ENCODE results near the gene CPVL. TPM values are rescaled to one million over a fixed set of nuclear protein-coding genes. Genes with fewer than 3 reads are reported as not detected.

The CPVL gene
- total RNA-seq, 2 donors from 2014 or later = 2.7 to 11.8 TPM

DNA sequence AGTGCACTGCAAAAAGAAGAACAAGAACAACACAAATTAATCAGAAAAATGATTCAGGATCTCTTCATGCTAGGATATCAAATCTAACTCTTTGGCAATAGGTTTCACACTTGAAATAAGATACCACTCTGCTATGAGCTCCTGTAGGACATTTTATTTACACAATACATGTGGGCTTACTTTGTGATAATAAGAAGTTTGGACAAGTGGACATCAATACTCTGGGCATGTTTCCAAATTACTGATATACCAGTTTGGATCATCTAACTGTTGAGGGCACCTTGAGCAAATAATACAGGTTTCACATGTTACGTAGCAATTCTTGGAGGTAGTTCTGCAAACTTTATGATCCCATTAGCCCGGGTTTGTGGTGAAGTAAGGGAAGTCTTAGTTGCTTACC, 59.8 kb downstream of the CPVL start:
- DNase-seq (ENCODE audit: low spot score) = no peak
- TF ChIP-seq, protein P1, sequence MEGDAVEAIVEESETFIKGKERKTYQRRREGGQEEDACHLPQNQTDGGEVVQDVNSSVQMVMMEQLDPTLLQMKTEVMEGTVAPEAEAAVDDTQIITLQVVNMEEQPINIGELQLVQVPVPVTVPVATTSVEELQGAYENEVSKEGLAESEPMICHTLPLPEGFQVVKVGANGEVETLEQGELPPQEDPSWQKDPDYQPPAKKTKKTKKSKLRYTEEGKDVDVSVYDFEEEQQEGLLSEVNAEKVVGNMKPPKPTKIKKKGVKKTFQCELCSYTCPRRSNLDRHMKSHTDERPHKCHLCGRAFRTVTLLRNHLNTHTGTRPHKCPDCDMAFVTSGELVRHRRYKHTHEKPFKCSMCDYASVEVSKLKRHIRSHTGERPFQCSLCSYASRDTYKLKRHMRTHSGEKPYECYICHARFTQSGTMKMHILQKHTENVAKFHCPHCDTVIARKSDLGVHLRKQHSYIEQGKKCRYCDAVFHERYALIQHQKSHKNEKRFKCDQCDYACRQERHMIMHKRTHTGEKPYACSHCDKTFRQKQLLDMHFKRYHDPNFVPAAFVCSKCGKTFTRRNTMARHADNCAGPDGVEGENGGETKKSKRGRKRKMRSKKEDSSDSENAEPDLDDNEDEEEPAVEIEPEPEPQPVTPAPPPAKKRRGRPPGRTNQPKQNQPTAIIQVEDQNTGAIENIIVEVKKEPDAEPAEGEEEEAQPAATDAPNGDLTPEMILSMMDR (IDR thresholded peaks at IDR 0.05) = no peak
- H3K4me3 ChIP-seq = no peak overlapping the region
- no peaks in the 10 kb centered on the region for H3K9me3 ChIP-seq
- H3K36me3 ChIP-seq = no peaks in the 10 kb centered on the region
- no peaks in the 10 kb centered on the region for H3K27me3 ChIP-seq
- no peak overlapping the region for H3K27ac ChIP-seq
- peaks cover 0 to 18% of the 10 kb centered on the region in 2 donors for H3K4me1 ChIP-seq

DNA sequence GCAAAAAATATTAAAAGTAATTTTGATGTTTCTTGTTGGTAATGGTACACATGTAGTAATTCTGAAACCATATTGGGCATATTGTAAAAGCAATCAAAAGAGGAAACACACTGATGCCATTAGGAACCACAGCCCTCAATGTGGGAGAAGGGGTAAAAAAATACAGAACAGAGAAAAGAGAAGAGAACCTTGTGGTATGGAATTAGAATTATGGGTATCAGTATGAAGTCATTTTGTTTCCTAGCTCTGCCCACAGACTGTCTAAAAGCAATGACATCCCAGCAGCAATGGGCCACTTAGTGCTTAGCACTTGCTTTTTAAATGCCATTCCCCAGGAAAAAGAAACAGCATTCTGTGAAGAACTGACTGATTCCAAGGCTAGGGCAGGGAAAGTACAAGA, 61.5 kb downstream of the CPVL start:
- Histone ChIP-seq H3K9me3 (no peaks in the 10 kb centered on the region), H3K4me3 (no peak overlapping the region), H3K27ac (no peak overlapping the region), H3K4me1 (peaks cover 0 to 9% of the 10 kb centered on the region in 2 donors), H3K36me3 (no peaks in the 10 kb centered on the region), H3K27me3 (no peaks in the 10 kb centered on the region)
- TF ChIP-seq, protein P1 (IDR thresholded peaks at IDR 0.05) = no peak
- DNase-seq (ENCODE audit: low spot score) = no peak

DNA sequence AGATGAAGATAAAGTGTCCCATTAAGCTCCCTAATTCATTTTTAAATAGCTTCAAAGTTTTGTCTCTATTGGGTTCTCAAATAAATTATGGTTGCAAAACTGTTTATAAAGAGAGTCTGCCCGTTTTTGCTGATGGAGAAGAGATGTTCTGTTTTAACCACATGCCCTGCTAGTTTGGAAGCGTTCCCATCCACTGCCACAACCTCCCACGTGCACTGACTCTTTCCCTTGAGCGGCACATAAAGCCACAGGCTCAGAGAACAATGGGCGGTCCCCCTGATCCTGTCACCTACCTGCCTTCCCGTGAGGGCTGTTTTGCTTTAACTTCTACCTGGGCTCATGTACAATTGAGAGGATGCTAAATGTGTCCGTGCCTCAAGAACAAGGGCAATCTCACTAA, 65.5 kb downstream of the CPVL start:
- no peak for DNase-seq (ENCODE audit: low spot score)
- H3K4me1 ChIP-seq = no peaks in the 10 kb centered on the region
- no peaks in the 10 kb centered on the region for H3K27me3 ChIP-seq
- no peak overlapping the region for H3K27ac ChIP-seq
- TF ChIP-seq, protein P1 (IDR thresholded peaks at IDR 0.05) = no peak
- H3K4me3 ChIP-seq = no peak overlapping the region
- no peaks in the 10 kb centered on the region for H3K36me3 ChIP-seq
- H3K9me3 ChIP-seq = no peaks in the 10 kb centered on the region

DNA sequence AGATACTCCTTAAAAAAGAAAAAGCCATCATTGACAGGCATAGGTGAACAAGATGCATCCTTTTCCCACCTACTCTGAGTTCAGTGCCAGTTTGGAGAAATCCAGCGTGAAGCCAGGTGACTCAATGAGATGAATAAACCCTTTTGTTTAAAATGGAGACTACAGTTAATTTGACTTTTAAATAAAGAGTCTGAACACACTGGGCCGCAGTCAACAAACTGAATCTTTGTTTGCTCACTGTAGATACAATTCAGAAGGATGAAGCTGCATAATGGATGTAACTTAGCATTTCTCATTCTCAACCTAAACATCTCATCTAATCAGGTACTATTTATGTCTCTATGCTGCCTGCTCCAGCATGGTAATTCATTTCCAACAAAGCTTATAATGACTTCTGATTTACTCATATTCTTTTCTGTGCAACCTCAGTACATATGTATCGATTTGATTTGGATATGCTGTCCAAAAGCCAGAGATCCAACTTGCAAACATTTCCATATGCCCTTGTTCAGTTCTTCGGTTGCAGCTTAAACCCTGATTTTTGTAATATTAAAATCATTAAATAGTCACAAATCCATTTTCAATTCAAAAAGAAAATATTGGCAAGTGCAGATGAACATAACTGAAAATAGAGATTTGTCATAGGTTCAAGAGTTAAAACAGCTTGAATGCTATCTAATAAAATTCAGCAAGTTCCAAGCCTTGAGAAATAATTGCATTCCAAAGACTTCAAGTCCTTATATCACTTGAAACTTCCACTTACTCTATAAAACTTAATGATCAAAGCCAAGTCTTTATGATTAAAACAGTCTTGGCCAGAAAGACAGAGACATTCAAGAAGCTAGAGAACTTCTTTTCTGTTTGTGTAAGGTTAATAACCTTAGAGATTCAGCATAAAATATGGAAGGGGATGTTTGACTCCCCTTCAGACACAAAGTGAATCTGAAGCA, 67.8 kb downstream of the CPVL start:
- Histone ChIP-seq H3K4me3 (no peak overlapping the region), H3K27ac (no peak overlapping the region), H3K9me3 (no peaks in the 10 kb centered on the region), H3K27me3 (no peaks in the 10 kb centered on the region), H3K4me1 (no peaks in the 10 kb centered on the region), H3K36me3 (no peaks in the 10 kb centered on the region)
- DNase-seq (ENCODE audit: low spot score) = no peak
- TF ChIP-seq, protein P1 (IDR thresholded peaks at IDR 0.05) = no peak

DNA sequence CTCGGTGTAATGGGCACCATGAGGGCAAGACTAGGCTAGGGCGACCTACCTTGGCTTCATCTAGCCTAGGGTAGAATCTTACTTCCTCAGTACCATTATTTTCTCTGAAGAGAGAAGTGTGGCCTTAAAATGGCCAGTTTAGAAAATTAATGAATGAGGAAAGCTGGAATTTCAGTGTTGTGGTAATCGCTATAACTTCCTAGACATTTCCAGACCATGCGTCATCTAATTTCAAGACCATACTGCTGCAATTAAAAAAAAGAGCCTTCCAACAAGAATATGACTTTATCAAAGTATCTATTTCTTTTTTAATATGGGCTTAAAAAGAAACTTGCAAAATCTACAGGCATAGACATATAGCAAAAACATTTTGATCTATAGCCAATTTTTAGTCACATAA, 68.5 kb downstream of the CPVL start:
- no peak overlapping the region for H3K4me3 ChIP-seq
- H3K27ac ChIP-seq = no peak overlapping the region
- no peaks in the 10 kb centered on the region for H3K36me3 ChIP-seq
- no peak for DNase-seq (ENCODE audit: low spot score)
- H3K4me1 ChIP-seq = no peaks in the 10 kb centered on the region
- H3K27me3 ChIP-seq = no peaks in the 10 kb centered on the region
- TF ChIP-seq, protein P1 (IDR thresholded peaks at IDR 0.05) = no peak
- no peaks in the 10 kb centered on the region for H3K9me3 ChIP-seq

Data from right atrium auricular region (tissue), 2 donors.